Astrocyte (in vitro differentiated cells and primary cell): Measurements from ENCODE around the gene ABCB1.

ENCODE experiments used
- CTCF ChIP-seq: IDR thresholded peaks from 2 replicates; pipeline ENCODE4 v1.5.1; 2011; ENCODE audit warnings: low read depth, mild to moderate bottlenecking, inconsistent platforms, low read length, moderate library complexity; ENCODE audit not compliant: insufficient read depth
- EZH2 ChIP-seq: IDR thresholded peaks from 2 replicates; pipeline ENCODE4 v1.6.1; 2012; ENCODE audit warnings: mild to moderate bottlenecking, low read length, inconsistent platforms; ENCODE audit not compliant: insufficient read depth

DNA sequence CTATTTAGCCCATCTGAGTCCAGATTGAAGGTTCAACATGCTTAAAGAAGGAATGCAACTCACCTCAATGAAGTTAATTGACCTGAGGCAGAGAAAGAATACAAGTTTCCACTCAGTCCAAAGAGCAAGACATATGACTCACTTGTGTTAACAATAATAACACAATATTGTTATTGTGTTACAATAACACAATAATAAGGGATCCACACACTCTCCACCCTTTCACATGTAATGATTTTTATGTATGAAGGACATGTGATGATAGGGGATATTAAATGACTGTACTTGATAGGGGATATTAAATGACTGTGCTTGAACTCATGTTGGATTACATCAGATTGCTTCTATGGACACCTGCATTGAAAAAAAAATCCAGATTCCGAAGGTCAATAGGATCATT, 3.6 kb upstream of the ABCB1 start:
- TF ChIP-seq CTCF (no peak), EZH2 (no peak)
